HG03558 (cell line): Measurements from ENCODE around the gene KIAA0930.

Experiments used
- ATAC-seq: cut with Tn5 transposase; IDR thresholded peaks from one replicate; pipeline ENCODE4 v1.9.1; 2021; ENCODE audit warnings: moderate number of reproducible peaks; ENCODE audit not compliant: unreplicated experiment; ENCODE audit errors: extremely low read depth

KIAA0930 gene

GRCh38 chr22:45187891-45188290, 52.8 kb downstream of the KIAA0930 start:
- no peak for ATAC-seq

- no peak for ATAC-seq
These were observed 54.8 kb downstream of the KIAA0930 start for GRCh38 chr22:45185718-45186514.

- no peak for ATAC-seq
These were observed 56.7 kb downstream of the KIAA0930 start for GRCh38 chr22:45183974-45184373.

- ATAC-seq, result no peak
These were observed 58.9 kb downstream of the KIAA0930 start for GRCh38 chr22:45181766-45182165.

GRCh38 chr22:45181240-45181639, 59.5 kb downstream of the KIAA0930 start:
- no peak for ATAC-seq

GRCh38 chr22:45180146-45180679, 60.5 kb downstream of the KIAA0930 start:
- ATAC-seq, result no peak

- ATAC-seq, result no peak
These were observed 61.2 kb downstream of the KIAA0930 start for GRCh38 chr22:45179276-45180049.

- ATAC-seq, result no peak
These were observed 67.7 kb downstream of the KIAA0930 start for GRCh38 chr22:45172881-45173585.

- no peak for ATAC-seq
These were observed 68.9 kb downstream of the KIAA0930 start for GRCh38 chr22:45171830-45172229.

- ATAC-seq, result no peak
These were observed 70.9 kb downstream of the KIAA0930 start for GRCh38 chr22:45169591-45170466.

GRCh38 chr22:45166932-45167331, 73.8 kb downstream of the KIAA0930 start:
- ATAC-seq, result no peak

- no peak for ATAC-seq
These were observed 76.2 kb downstream of the KIAA0930 start for GRCh38 chr22:45164270-45165088.

- ATAC-seq, result peak; percentile 56
These were observed 77.0 kb downstream of the KIAA0930 start, which contains the start of gene NUP50 for GRCh38 chr22:45163451-45164269. NUP50 (plus strand) TSS chr22:45163925; CDS start chr22:45168178, 4,253 bp downstream.

- ATAC-seq, result no peak
These were observed 77.6 kb downstream of the KIAA0930 start for GRCh38 chr22:45163099-45163450.

GRCh38 chr22:45162531-45162930, 78.2 kb downstream of the KIAA0930 start:
- no peak for ATAC-seq

GRCh38 chr22:45159652-45160462, 80.8 kb downstream of the KIAA0930 start:
- no peak for ATAC-seq

GRCh38 chr22:45157907-45158306, 82.8 kb downstream of the KIAA0930 start:
- no peak for ATAC-seq
